GM12878 (cell line): ENCODE results near the gene ACSS1. TPM values are rescaled to one million over a fixed set of nuclear protein-coding genes. Genes with fewer than 3 reads are reported as not detected.

Experiments used
- ATAC-seq: fragments of 200-7000 bp; cut with Tn5 transposase; 3 replicates; pipeline ENCODE4 v1.9.1; 2020; ENCODE audit warnings: mild to moderate bottlenecking, moderate library complexity
- BruUV-seq: library from RNA; stranded (reverse); fragments of 400-500 nt; replicated peaks from 2 replicates; lab custom pipeline; 2021; lab: Mats Ljungman, UMichigan
- CTCF ChIA-PET: fragments of 300-600 bp; sonication (Branson Sonifier 250); formaldehyde crosslinking; extraction: SDS; loops from one replicate; lab custom pipeline; 2021; ENCODE audit warnings: inconsistent platforms; lab: Yijun Ruan, JAX
- POLR2A ChIA-PET: fragments of 350-600 bp; formaldehyde crosslinking; extraction: SDS; loops from one replicate; lab custom pipeline; 2021; ENCODE audit warnings: inconsistent platforms; lab: Charles Lee
- RAD21 ChIA-PET: fragments of 300-600 bp; sonication (Branson Sonifier 250); formaldehyde crosslinking; loops from one replicate; lab custom pipeline; 2023; ENCODE audit warnings: antibody characterized with exemption; ENCODE audit not compliant: unreplicated experiment; lab: Charles Lee
- SMC1A ChIA-PET: fragments of 300-600 bp; sonication (Branson Sonifier 250); formaldehyde crosslinking; loops from one replicate; lab custom pipeline; 2023; ENCODE audit not compliant: unreplicated experiment, uncharacterized antibody; lab: Charles Lee
- DNase-seq: peaks from one replicate; pipeline ENCODE4 v3.0.0-alpha.2; 2011; ENCODE audit warnings: low read depth, low spot score
- FAIRE-seq: peaks from 3 replicates; lab custom pipeline; 2011; peaks lifted over from hg19 to GRCh38; lab: Jason Lieb, UNC
- H2AFZ ChIP-seq: 2 replicates; pipeline ENCODE4 v1.6.0; 2011; ENCODE audit warnings: low read depth, low read length, control low read depth; ENCODE audit not compliant: control insufficient read depth
- H3K27ac ChIP-seq: 2 replicates; pipeline ENCODE4 v1.5.1; 2011; ENCODE audit warnings: control low read depth; ENCODE audit not compliant: control insufficient read depth, insufficient read depth
- H3K27me3 ChIP-seq, 2 experiments: replicated peaks in 1 of 2; 2 replicates each; pipeline versions ENCODE4 v1.6.0 to v1.6.1; 2011; ENCODE audit warnings: low read length in 1 of 2; ENCODE audit not compliant: control insufficient read depth in 2 of 2, insufficient read depth in 2 of 2
- H3K36me3 ChIP-seq, 2 experiments: 2 replicates each; pipeline ENCODE4 v1.5.1; 2011; ENCODE audit warnings: low read length in 1 of 2; ENCODE audit not compliant: control insufficient read depth in 2 of 2, insufficient read depth in 2 of 2
- H3K4me1 ChIP-seq: 2 replicates; pipeline ENCODE4 v1.6.1; 2011; ENCODE audit warnings: mild to moderate bottlenecking, low read length, moderate library complexity, mixed read lengths; ENCODE audit not compliant: control insufficient read depth, insufficient read depth
- H3K4me2 ChIP-seq: 2 replicates; pipeline ENCODE4 v1.6.0; 2011; ENCODE audit warnings: control low read depth; ENCODE audit not compliant: control insufficient read depth, insufficient read depth
- H3K4me3 ChIP-seq: fragments of 200-600 bp; sonication (generic); 2 replicates; pipeline ENCODE4 v1.5.1; 2016
- H3K79me2 ChIP-seq: 2 replicates; pipeline ENCODE4 v1.6.0; 2011; ENCODE audit warnings: low read length; ENCODE audit not compliant: control insufficient read depth, insufficient read depth
- H3K9ac ChIP-seq: 2 replicates; pipeline ENCODE4 v1.8.0; 2011; ENCODE audit warnings: low read length, control low read depth, mixed read lengths; ENCODE audit not compliant: control insufficient read depth, insufficient read depth
- H3K9me3 ChIP-seq: replicated peaks from 3 replicates; pipeline ENCODE4 v1.5.1; 2011; ENCODE audit warnings: mild to moderate bottlenecking, low read length; ENCODE audit not compliant: control insufficient read depth, insufficient read depth
- H4K20me1 ChIP-seq: 2 replicates; pipeline ENCODE4 v1.6.0; 2011; ENCODE audit not compliant: control insufficient read depth, insufficient read depth
- CUX1 ChIP-seq: IDR thresholded peaks from 2 replicates; pipeline ENCODE4 v1.6.1; 2012; ENCODE audit warnings: improper control_type of control experiment, low read depth, low read length; ENCODE audit not compliant: insufficient replicate concordance
- EP300 ChIP-seq, 2 experiments: fragments of 150-350 bp in 1 of 2; IDR thresholded peaks; 2 replicates each; pipeline ENCODE4 v1.6.1; 2011 to 2012; ENCODE audit warnings: low read depth in 2 of 2, low read length in 2 of 2, borderline replicate concordance in 1 of 2, improper control_type of control experiment in 1 of 2, inconsistent platforms in 1 of 2; ENCODE audit not compliant: control insufficient read depth in 1 of 2
- MYC ChIP-seq: IDR thresholded peaks from 2 replicates; pipeline ENCODE4 v1.6.1; 2011; ENCODE audit warnings: mild to moderate bottlenecking, low read length, moderate library complexity, inconsistent platforms; ENCODE audit not compliant: insufficient read depth, insufficient replicate concordance, insufficient read length, severe bottlenecking
- STAT1 ChIP-seq: fragments of 450-650 bp; conservative IDR thresholded peaks from 2 replicates; pipeline ENCODE4 v1.6.1; 2014; ENCODE audit warnings: antibody characterized with exemption, mild to moderate bottlenecking
- WGBS: methylation state at CpG from one replicate; pipeline ENCODE4 v1.1.6; 2016; ENCODE audit warnings: low lambda C conversion rate; ENCODE audit not compliant: insufficient replicate concordance, insufficient coverage; ENCODE audit errors: missing lambda C conversion rate; 5-methylcytosine and 5-hydroxymethylcytosine counted together
- in situ Hi-C: fragments of 300-500 bp; cut with MboI; formaldehyde crosslinking; loops from 9 replicates; pipeline ENCODE4 v1.14.3; 2018; ENCODE audit warnings: mixed read lengths
- intact Hi-C: fragments of 100-400 bp; cut with micrococcal nuclease; formaldehyde crosslinking; loops from one replicate; pipeline ENCODE4 v1.14.2; 2022; ENCODE audit not compliant: unreplicated experiment
- polyA plus RNA-seq, 11 experiments: library from polyadenylated mRNA; depleted of rRNA in 4 of 11; unstranded in 6 of 11; stranded (reverse) in 5 of 11; fragments of >200 nt; fragmentation: Nextera tagmentation in 4 of 11; fragmentation: Illumina TruSeq in 1 of 11; extraction: Ambion mirVana in 4 of 11; extraction: Trizol in 1 of 11; gene quantifications; 1 replicate in 1 of 11; 2 replicates in 10 of 11; pipeline versions ENCODE4 v1.2.1 to v1.2.3, GENCODE V29; 2011 to 2016; ENCODE audit warnings: inconsistent platforms in 2 of 11, missing spikeins in 2 of 11, low read depth in 1 of 11
- total RNA-seq, 4 experiments: library from RNA; depleted of rRNA in 3 of 4; stranded (reverse); fragments of >200 nt in 3 of 4; fragmentation: Illumina TruSeq in 1 of 4; extraction: Trizol in 1 of 4; gene quantifications; 2 replicates each; pipeline versions ENCODE4 v1.2.1 to v1.2.3, GENCODE V29; 2013 to 2021

Gene ACSS1
- total and polyA plus RNA-seq, 10 of the 15 experiments (the other 5 are each of a cell fraction or from before 2014, with no cell fraction given) = 1.3 to 44.9 (median 31.1) TPM

DNA sequence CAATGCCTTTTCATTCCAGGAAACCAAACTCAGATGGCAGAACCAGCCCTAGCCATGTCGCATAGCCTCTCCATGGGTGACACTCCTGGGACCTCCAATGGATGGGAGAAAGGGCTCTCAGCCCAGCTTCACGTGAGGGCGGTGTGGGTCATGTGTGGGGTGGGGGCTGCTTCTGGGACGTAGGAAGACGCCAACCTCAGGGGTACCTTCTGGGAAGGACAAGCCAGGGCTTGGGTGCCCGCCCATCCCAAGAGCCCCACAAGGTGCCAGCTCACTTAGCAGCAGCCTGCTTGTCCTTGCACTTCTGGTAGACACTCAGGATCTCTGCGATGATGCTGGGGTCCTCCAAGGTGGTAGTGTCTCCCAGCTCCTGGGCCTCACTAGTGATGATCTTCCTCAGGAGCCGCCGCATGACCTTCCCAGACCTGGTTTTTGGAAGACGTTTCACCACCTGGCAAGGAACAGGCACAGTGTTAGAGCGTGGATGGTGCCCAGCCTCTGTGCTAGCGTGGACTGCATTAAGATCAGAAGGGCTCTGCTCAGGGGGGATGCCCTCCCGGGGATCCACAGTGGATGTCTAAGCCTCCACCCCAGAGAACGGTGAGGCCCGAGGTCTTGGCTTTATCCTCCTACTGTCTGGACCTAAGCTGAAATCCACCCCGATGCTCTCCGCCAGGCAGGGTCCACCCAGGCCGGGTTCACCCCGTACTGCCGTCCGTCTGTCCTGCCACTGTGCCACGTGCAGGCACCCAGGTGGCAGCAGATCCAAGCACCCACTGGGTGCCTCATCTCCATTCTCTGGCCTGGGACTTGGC lies 50.2 kb downstream of the ACSS1 start:
- no peak overlapping the region for H3K4me3 ChIP-seq
- no peak for ATAC-seq
- no peak overlapping the region for H3K9ac ChIP-seq
- H3K9me3 ChIP-seq = no peaks in the 10 kb centered on the region
- H3K27ac ChIP-seq = no peak overlapping the region
- no peaks in the 10 kb centered on the region for H3K79me2 ChIP-seq
- WGBS = 92% methylated on average over 22 of the region's 22 CpGs
- in situ Hi-C loops = no loop called here
- SMC1A ChIA-PET = no interaction called here
- POLR2A ChIA-PET = no interaction called here
- FAIRE-seq = no peak
- H2AFZ ChIP-seq = no peak overlapping the region
- TF ChIP-seq STAT1 (no peak), EP300 (IDR thresholded peaks at IDR 0.05; ENCODE audit: borderline replicate concordance in 1 of 2, control insufficient read depth in 1 of 2, low read depth in 2 of 2, low read length in 2 of 2) (no peak), CUX1 (no peak), MYC (no peak)
- TF ChIP-seq, all 136 proteins: peak for 0
- H3K4me1 ChIP-seq = no peaks in the 10 kb centered on the region
- CTCF ChIA-PET = interaction anchor here (3.0 kb wide), 1 partner anchor 14 kb away, joined by 9 read pairs; no protein-coding TSS in a partner anchor
- no peak for DNase-seq
- H4K20me1 ChIP-seq = no peaks in the 10 kb centered on the region
- peaks cover 9 to 15% of the 10 kb centered on the region in 2 experiments; a peak in 3 of 4 replicates for H3K36me3 ChIP-seq
- RAD21 ChIA-PET = interaction anchor here (1.4 kb wide), 1 partner anchor 58 kb away, joined by 3 read pairs; no protein-coding TSS in a partner anchor
- intact Hi-C loops = no loop called here
- H3K27me3 ChIP-seq = no peaks in the 10 kb centered on the region
- no peak overlapping the region for H3K4me2 ChIP-seq
- no TSS peak for BruUV-seq
